ENCODE results near the gene STXBP6. TPM values are rescaled to one million over a fixed set of nuclear protein-coding genes. Genes with fewer than 3 reads are reported as not detected.

Gene STXBP6
- 2.4 to 3.1 TPM (median 2.7 TPM) in 5 replicates for total RNA-seq (2022; extraction: Qiagen RNA extraction)

GRCh38 chr14:25049568-25050268, at the start of gene STXBP6:
STXBP6 (minus strand) TSS chr14:25050147; CDS start chr14:24974818, 75,329 bp downstream.

Measured in A549 treated with AZD2906 at 1 μM for 4 hours (cell line).